ENCODE measurements around the gene FOXJ1.

FOXJ1 gene

GRCh38 chr17:76160896-76161528 is 20.0 kb upstream of the FOXJ1 start:
- no peak for DNase-seq

GRCh38 chr17:76159157-76159556 is 18.1 kb upstream of the FOXJ1 start:
- no peak for DNase-seq

- no peak for DNase-seq
Observed at GRCh38 chr17:76157759-76158158, 16.7 kb upstream of the FOXJ1 start.

- no peak for DNase-seq
Observed at GRCh38 chr17:76156662-76156991, 15.6 kb upstream of the FOXJ1 start.

DNA sequence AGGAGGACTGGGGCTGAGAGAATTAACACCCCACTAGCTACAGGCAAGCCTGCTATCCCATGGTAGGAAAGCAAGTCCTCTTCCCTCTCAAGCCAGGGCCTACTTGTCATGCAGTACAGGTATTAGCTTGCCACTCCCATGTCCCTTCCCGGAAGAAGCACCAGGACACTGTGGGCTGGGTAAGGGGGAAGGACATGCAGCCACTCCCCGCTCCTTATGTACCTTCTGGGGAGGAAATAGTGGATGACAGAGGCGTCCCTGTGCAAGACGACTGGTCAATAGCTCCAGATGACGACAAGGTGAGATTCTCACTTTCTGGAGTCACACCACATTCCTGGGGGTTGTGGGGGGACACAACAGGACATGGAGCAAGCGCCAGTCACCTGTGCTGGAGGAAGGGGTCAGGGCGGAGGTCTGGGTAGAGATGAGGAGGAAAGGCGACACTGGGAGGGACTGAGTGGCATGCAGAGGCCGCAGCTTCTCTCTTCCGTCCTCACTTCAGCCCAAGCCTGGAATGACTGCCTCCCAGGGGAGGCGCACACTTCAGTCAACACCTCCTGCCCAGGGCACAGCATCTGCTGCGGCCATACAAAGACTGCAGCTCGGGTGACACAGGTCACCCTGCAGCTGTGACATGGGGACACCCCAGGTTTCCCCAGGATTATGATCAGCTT is 15.1 kb upstream of the FOXJ1 start:
- no peak for DNase-seq

DNA sequence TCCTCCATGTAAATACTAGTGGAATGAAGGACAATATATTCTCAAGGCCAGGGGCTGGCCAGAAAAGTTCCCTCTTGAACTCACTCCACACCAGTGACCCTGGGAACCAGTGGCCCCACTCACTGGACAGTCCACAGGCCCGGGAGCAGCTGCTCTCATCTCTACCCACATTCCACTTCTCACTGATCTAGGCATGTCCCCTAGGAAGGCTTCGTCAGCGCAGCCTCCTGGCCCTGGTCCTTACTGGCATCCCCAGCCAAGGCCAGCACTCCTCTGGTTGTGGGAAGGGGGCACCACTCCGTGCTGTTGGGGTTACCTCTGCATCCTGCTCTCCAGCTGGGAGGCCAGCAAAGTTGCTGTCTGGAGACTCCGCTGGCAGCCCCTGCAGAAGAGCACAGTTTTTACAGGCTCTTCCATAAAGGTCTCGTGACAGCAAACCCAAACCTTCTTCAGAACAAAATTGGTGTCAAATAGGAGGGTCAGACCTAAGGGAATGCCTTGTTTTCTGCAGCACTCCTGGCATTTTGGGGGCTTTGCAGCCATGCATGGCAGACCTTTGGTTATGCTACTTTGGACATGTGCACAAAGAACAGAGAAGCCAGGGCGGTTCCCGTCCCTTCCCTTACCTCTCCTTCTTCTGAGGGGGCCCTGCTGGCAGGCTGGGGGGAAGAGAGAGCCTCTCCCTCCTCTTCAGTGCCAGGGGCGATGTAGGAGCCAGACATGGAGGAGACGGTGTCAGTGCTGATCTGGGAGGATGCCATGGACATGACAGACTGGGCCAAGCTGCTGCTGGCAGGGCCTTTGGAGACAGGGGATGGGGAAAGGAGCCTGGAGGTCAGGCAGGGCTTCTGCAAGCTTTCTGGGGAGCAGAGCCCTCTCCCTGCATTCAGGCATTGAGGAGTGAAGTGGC is 14.1 kb upstream of the FOXJ1 start:
- DNase-seq = no peak

- DNase-seq = no peak
Observed at GRCh38 chr17:76154292-76154691, 13.2 kb upstream of the FOXJ1 start.

DNA sequence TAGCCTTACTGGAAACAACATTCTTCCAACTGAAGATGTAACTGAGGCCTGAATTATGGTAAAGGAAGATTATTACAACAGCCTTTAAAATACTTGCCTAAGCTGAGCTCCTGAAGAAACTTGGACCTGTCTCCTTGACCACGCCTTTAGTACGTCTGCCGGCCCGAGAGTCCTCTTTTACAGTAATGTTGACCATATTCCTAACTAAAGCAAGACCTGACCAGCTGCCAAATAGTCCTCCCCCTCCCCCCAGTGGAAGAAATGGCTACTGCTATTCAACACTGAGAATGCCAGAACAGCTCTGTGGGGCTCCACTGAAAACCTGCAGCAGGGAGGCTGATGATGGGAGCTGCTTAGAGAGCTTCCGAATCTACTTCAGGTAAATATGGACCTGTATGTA is 12.6 kb upstream of the FOXJ1 start:
- DNase-seq = no peak

- DNase-seq = no peak
Observed at GRCh38 chr17:76153202-76153601, 12.2 kb upstream of the FOXJ1 start.

DNA sequence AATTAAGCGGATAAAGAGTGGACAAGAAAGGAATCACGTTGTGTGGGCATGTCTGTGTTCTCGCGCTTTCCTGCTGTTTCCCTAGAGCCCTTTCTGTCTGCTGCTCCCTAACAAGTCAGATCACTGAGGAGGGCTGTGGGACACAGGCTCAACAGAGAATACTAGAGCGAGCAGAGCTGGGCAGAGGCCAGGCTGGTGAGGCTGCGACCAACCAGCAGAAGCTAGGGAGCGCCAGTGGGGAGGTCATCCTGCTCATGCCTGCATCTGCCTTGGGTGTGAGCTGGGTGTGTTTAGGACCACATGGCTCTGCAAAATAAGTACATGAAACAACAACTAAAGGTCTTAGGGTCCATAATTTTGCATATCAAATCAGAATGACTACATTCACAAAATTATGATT is 11.5 kb upstream of the FOXJ1 start:
- no peak for DNase-seq

DNA sequence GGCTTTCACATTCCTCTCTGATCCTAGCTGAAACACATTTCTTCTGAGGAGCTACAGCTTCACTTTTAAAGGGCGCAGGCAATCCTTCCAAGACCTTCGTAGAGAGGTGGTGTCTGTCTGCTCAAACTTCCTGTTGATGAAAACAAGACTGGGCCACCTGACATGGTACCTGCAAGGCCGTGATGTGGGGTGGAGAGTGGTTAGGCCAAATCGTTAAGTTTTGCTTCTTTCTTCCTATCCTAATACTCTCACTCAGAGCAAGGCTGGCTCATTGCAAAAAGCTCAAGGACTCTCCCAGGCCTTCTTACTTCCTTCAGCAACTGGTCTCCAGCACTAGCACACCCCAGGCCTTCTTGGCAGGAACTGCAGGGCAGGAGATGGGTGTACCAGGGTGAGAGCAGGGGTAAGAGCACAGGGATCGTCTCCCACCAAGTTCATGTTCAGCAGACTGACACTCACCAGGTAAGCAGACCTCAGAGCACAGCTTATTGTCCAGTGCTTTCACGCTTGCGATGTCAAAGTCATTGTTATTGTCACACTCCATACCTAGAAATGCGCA is 10.9 kb upstream of the FOXJ1 start:
- DNase-seq = no peak

DNA sequence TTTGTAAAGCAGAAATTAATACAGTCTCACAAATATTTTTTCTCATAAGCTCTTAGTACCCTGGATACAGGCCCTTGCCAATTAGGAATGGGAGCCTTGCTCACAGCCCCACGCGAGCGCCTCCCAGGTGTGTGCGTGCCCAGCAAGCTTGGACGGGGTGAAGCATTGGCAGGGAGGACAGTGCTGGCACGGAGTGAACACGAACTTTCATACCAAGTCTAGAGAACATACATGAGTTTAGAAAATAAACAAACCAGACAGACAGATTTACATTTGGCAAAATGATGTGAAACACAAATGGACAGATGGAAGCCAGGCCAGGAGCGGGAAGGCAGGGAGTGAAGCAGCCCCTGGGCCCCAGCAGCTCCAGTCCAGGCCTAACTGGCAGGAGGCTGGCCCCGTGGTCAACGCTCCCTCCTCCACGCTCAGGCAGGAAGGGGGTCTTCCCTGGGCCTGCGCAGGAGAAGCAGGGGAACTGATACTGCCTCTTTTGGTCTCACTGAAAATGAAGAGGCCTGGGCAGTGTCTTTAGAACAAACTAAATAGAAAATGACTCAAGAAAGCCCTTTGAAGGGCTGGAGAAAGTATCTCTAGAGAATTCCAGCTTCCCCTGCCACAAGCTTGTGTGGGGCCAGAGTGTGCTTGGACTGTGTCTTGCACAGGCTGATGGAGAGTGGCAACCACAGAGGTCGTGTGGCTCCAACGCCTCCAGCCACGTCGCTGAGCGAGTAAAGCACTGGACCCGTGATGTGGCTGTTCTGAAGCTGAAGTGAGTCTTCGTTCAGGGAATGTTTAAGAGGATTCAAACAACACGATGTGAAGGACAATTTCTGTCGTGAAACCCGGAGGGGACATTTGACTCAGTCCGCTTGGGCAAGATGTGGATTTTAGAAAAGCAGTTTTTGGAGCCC is 9.9 kb upstream of the FOXJ1 start:
- no peak for DNase-seq

GRCh38 chr17:76149214-76149613 is 8.2 kb upstream of the FOXJ1 start:
- no peak for DNase-seq

GRCh38 chr17:76148015-76148326 is 6.9 kb upstream of the FOXJ1 start:
- DNase-seq = no peak

GRCh38 chr17:76147211-76148014 is 6.4 kb upstream of the FOXJ1 start:
- DNase-seq = no peak

- DNase-seq = no peak
Observed at GRCh38 chr17:76146053-76146851, 5.2 kb upstream of the FOXJ1 start.

DNA sequence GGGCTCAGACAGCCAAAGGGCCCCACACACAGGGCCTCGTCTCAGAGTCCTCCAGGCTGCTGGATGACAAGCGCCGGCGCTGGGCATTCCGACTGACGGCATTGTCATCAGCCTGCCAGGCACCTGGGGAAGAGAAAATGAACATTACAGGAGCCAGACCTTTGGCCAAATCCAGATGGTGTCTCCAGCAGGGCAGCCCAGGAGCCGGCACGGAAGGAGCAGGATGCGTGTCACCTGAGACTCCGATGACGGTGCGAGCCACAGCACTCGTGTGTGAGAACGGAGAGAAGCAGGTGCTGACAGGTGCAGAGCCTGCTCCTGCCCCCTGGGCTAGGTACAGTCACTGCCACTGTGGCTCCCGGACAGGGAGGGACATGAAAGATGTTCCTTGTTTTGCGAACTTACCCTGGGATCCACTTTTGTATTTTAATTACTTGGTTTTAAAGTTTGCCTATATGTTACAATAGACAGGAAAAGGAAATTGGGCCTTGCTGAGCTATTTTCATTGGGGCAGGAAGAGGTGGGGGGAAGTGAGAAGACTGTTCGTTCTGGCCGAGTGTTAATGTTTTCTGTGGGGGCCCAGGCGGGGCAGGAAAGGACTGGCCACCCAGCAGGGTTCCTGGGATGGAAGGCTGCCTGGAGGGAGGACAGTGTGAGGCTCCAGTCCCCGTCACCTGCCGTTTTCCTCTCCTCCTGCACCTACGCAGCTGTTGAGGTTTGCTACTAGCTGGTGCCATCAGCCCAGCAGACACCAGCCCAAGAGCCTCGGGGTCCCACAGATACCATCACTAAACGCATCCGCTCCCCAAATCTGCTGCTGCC is 4.4 kb upstream of the FOXJ1 start:
- DNase-seq = no peak

DNA sequence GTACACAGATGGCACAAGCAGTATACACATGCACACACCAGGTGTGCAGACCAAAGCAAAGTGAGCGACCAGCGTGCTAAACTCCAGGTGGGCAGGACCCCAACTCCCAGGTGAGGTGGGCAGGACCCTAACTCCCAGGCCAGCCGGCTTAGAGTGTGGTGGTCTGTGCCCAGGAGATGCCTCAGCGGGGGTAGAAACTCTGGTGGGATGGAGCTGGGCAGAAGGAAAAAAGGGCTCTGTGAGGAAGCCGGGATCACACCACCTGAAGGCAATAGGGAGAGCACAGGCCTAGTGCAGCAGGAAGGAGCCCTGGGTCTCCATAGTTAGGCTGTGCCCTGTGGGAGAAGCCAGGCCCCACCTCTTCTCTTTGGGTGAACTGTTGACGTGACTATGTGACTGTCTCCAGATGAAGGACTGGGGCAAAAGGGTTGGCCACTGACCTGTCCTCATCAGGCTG is 1.6 kb upstream of the FOXJ1 start:
- DNase-seq = no peak

DNA sequence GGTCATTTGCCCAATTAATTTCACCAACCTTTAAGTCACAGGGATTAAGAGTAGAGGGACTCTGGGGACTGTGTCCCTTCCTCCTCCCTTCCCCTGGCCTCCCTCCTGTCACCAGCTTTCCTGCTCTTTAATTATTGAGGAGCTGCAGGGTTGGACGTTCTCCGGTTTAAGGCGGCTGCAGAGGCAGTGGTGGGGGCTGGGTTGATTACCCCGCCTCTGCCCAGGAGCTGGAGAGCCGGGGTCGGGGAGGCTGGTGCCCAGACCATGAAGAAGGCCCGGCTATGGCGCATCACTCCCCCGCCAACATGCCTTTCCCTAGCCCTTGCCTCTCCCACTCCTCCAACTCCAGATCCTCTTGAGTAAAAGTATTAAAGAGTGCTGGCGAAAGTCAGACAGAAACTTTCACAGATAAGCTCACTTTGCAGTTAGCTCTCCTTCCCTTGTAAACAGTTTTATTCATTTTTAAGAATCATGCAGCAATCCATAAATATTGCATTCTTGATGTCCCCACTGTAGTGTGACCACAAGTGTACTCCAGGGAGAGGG is 1.1 kb upstream of the FOXJ1 start:
- DNase-seq = no peak

All from activated CD4-positive, alpha-beta T cell treated with anti-CD3 and anti-CD28 coated beads for 1 hour (primary cell).